Right lobe of liver (tissue), 5 donors: Measurements from ENCODE around the gene DPP7. TPM values are rescaled to one million over a fixed set of nuclear protein-coding genes. Genes with fewer than 3 reads are reported as not detected.

ENCODE experiments used
- small RNA-seq, 2 experiments: library from RNA; depleted of rRNA; stranded (forward); fragments of <200 nt; gene quantifications; one replicate each; pipeline ENCODE3, GENCODE V24; 2016
- total RNA-seq, 6 experiments: library from RNA; depleted of rRNA in 2 of 6; stranded (reverse); fragments of >200 nt in 2 of 6; fragmentation: NEBNext Ultra II Directional in 3 of 6; extraction: Animal tissue kit (Norgen Biotek cat#: 25700) in 3 of 6; gene quantifications; one replicate each; pipeline versions ENCODE4 v1.1.0 to v1.2.4, GENCODE V29; 2016 to 2023
- donor health status: DM: no; HTN: no; CAD: no.
- donor health status: DM: no; HTN: no; CAD: no.
- donor health status: DM: no; HTN: yes; CAD: no.
- donor health status: DM: no; HTN: yes; CAD: no.

The DPP7 gene
- total RNA-seq, 6 experiments from 2014 or later: 62.2 to 86.2 (median 66.2) TPM

Small RNAs within 50 kb of the gene (small RNA-seq; reads per million reads assigned to genes)
- 0 to 0.10 reads per million in 2 experiments for gene RF00153

Other genes starting within 250 kb of the DPP7 start
- gene EDF1, start 248.4 kb downstream of the DPP7 start, total RNA-seq: 100 to 1,000 TPM; 216 to 486 (median 227) TPM
- 1 to 10 TPM; 5.8 to 8.8 (median 7.1) TPM for gene TRAF2, start 228.2 kb downstream of the DPP7 start, total RNA-seq
- 100 to 1,000 TPM in 3 of 6 experiments, 10 to 100 TPM in 3; 84.0 to 290 (median 97.4) TPM for gene FBXW5, start 170.0 kb downstream of the DPP7 start, total RNA-seq
- 100 to 1,000 TPM; 248 to 755 (median 453) TPM for gene C8G, start 169.5 kb downstream of the DPP7 start, total RNA-seq
- 10 to 100 TPM in 5 of 6 experiments, 1 to 10 TPM in 1; 2.7 to 36.4 (median 20.3) TPM for gene LCN12, start 162.5 kb downstream of the DPP7 start, total RNA-seq
- 10 to 100 TPM in 2 of 6 experiments, 1 to 10 TPM in 4; 4.3 to 21.9 (median 6.0) TPM for gene PTGDS, start 137.2 kb downstream of the DPP7 start, total RNA-seq
- not detected for gene LCNL1, start 131.7 kb downstream of the DPP7 start, total RNA-seq
- gene PAXX, start 122.3 kb downstream of the DPP7 start, total RNA-seq: 10 to 100 TPM; 13.8 to 34.5 (median 23.3) TPM
- gene CLIC3, start 118.2 kb downstream of the DPP7 start, total RNA-seq: under 1 TPM in 2 of 6 experiments, not detected in 4; 0.37 to 0.51 TPM
- 10 to 100 TPM; 23.7 to 49.2 (median 34.2) TPM for gene ABCA2, start 86.5 kb downstream of the DPP7 start, total RNA-seq
- under 1 TPM in 2 of 6 experiments, not detected in 4; 0.12 to 0.13 TPM for gene FUT7, start 82.6 kb downstream of the DPP7 start, total RNA-seq
- 10 to 100 TPM in 5 of 6 experiments, 1 to 10 TPM in 1; 9.3 to 14.9 (median 12.2) TPM for gene NPDC1, start 68.6 kb downstream of the DPP7 start, total RNA-seq
- 1 to 10 TPM in 2 of 6 experiments, under 1 TPM in 4; 0.50 to 2.1 (median 0.80) TPM for gene ENTPD2, start 60.7 kb downstream of the DPP7 start, total RNA-seq
- under 1 TPM in 5 of 6 experiments, not detected in 1; 0.05 to 0.43 (median 0.22) TPM for gene SAPCD2, start 44.2 kb downstream of the DPP7 start, total RNA-seq
- gene UAP1L1, start 37.2 kb downstream of the DPP7 start, total RNA-seq: 1 to 10 TPM; 1.3 to 4.9 (median 1.9) TPM
- 10 to 100 TPM; 24.0 to 39.1 (median 28.8) TPM for gene MAN1B1, start 27.7 kb downstream of the DPP7 start, total RNA-seq
- gene GRIN1, start 24.4 kb upstream of the DPP7 start, total RNA-seq: not detected
- under 1 TPM in 2 of 6 experiments, not detected in 4; 0.17 to 0.18 TPM for gene LRRC26, start 55.3 kb upstream of the DPP7 start, total RNA-seq
- not detected for gene TMEM210, start 57.3 kb upstream of the DPP7 start, total RNA-seq
- 10 to 100 TPM; 16.1 to 36.5 (median 27.9) TPM for gene ANAPC2, start 73.8 kb upstream of the DPP7 start, total RNA-seq
- gene SSNA1, start 73.9 kb upstream of the DPP7 start, total RNA-seq: 10 to 100 TPM; 21.5 to 53.3 (median 25.5) TPM
- 10 to 100 TPM; 12.1 to 28.9 (median 18.1) TPM for gene TPRN, start 86.0 kb upstream of the DPP7 start, total RNA-seq
- 10 to 100 TPM; 17.7 to 28.0 (median 23.9) TPM for gene TMEM203, start 90.9 kb upstream of the DPP7 start, total RNA-seq
- 1 to 10 TPM; 4.7 to 9.6 (median 7.4) TPM for gene NDOR1, start 91.0 kb upstream of the DPP7 start, total RNA-seq
- gene RNF208, start 107.5 kb upstream of the DPP7 start, total RNA-seq: 10 to 100 TPM in 1 of 6 experiments, 1 to 10 TPM in 5; 3.5 to 12.2 (median 4.5) TPM
- gene CYSRT1, start 110.4 kb upstream of the DPP7 start, total RNA-seq: 1 to 10 TPM in 1 of 6 experiments, under 1 TPM in 4, not detected in 1; 0.20 to 1.2 (median 0.31) TPM
- not detected for gene RNF224, start 112.8 kb upstream of the DPP7 start, total RNA-seq
- not detected for gene SLC34A3, start 116.2 kb upstream of the DPP7 start, total RNA-seq
- 100 to 1,000 TPM in 5 of 6 experiments, 10 to 100 TPM in 1; 88.4 to 274 (median 124) TPM for gene TUBB4B, start 126.6 kb upstream of the DPP7 start, total RNA-seq
- gene STPG3, start 136.6 kb upstream of the DPP7 start, total RNA-seq: not detected
- 10 to 100 TPM; 15.6 to 21.6 (median 20.1) TPM for gene NELFB, start 140.6 kb upstream of the DPP7 start, total RNA-seq
- gene TOR4A, start 163.0 kb upstream of the DPP7 start, total RNA-seq: 1 to 10 TPM; 2.2 to 4.9 (median 3.7) TPM
- gene NRARP, start 187.5 kb upstream of the DPP7 start, total RNA-seq: 1 to 10 TPM in 3 of 6 experiments, under 1 TPM in 3; 0.57 to 2.3 (median 0.98) TPM